GM21515 (cell line): ENCODE results near the gene CCNY.
"Not testable (repeated sequence)": the region's sequence is repeated elsewhere in the genome, so short reads cannot be mapped to it uniquely, and the experiment has no call there.

Source experiments
- ATAC-seq: cut with Tn5 transposase; IDR thresholded peaks from one replicate; pipeline ENCODE4 v1.9.1; 2021; ENCODE audit not compliant: unreplicated experiment

The CCNY gene

DNA sequence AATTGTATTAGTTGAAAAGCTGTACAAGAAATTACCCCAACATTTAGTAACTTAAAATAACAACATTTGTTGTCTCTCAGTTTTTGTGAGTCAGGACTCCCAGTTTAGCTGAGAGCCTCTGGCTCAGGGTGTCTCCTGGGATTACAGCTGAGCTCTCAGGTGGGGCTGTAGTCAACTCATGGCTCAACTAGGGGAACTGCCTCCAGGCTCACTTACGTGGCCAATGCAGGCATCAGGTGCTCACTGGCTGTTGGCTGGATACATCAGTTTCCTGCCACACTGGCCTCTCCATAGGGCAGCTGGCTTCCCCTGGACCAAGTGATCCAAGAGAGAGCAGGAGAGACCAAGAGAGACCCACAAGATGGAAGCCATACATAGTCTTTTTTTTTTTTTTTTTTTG, 17.5 kb downstream of the CCNY start:
- ATAC-seq: peak; percentile 40

DNA sequence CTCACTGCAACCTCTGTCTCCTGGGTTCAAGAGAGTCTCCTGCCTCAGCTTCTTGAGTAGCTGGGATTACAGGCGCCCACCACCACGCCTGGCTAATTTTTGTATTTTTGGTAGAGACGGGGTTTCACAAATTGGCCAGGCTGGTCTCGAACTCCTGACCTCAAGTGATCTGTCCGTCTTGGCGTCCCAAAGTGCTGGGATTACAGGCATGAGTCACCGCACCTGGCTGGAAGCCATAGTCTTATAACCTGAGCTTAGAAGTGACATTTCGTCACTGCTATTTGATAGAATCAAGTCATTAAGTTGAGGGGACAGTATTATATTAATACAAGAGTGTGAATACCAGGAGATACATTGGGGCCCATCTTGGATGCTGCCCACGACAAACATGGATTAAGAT, 17.9 kb downstream of the CCNY start:
- ATAC-seq: not testable (repeated sequence)

DNA sequence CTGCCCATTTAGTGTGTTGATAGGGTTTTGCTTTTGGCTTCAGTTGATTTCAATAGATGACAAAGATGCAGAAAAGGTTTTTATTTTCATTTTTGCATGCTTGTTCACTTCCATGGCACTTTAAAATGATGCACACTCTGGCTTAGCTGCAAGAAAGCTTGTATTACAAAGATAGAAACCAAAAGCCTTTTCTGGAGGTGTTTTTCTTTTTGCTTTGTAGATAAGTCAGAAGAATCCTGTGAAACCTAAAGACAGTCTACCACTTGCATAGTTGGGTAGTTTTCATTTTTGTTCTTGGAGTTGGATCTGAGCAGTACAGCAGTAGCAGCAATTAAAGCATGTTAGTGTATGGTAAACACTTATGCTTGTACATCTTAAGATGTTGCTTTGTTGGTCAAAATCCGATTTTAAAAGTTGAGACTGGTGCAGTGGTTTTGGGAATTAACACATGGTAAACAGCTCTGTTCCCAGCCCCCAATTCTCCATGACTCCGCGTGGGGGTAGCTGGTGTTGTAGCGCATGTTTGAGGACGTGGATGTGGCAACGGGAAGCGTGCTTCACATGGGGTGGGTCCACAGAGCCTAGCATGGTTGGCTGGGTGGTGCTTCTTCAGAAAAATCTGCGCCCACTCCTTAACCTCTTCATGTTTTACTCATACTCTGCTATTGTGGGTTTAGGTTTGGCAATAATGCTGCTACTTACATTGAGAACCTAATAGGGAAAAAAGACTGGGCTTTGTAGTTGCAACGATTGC, 19.8 kb downstream of the CCNY start:
- ATAC-seq: peak; percentile 55

DNA sequence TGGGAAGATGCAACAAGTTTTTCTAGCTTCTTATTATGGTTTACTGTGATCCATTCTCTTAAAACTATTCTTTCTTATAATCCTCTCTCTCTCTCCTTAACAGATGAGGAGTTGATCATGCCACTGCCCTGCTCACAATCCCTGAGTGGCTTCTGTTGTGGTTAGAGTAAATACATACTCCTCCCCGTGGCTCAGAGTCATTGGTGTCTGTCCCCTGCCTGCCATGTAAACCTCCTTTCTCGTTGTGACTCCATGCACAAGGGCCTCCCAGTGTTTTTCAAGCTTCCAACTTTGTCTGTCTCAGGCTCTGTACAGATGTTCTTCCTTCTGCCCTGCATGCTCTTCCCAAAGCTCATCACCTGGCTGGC, 20.4 kb downstream of the CCNY start:
- no peak for ATAC-seq

DNA sequence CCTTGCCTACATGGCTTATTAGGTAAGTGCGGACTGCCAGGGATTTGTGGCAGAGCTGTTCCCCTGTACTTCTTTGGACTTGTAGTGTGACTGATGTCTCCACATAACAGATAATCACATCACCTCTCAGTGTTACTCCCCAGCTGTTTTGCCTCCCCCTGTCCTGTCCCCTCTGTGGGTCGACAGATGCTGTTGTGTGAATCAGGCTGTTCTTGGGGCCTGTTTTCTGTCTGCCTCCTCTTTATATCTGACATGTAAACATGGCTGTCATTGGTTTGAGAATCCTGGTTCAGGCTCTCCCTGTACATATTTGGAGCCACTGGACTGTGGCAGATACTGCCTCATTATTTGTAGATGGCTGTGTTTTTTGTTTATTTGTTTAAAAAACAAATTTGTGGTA, 22.7 kb downstream of the CCNY start:
- no peak for ATAC-seq

DNA sequence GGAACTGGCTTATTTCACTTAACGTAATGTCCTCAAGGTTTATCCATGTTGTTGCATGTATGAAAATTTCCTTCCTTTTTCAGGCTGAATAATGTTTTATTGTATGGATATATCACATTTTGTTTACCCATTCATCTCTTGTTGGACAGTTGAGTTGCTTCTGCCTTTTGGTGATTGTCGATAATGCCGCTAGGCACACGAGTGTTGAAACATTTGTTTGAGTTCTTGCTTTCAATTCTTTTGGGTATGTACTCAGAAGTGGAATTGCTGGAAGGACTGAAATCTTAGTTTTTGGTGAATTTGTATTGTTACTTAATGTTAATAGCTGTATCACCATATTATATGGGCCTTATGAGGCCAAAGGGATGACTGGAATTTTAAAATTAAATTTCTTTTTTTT, 23.6 kb downstream of the CCNY start:
- no peak for ATAC-seq

DNA sequence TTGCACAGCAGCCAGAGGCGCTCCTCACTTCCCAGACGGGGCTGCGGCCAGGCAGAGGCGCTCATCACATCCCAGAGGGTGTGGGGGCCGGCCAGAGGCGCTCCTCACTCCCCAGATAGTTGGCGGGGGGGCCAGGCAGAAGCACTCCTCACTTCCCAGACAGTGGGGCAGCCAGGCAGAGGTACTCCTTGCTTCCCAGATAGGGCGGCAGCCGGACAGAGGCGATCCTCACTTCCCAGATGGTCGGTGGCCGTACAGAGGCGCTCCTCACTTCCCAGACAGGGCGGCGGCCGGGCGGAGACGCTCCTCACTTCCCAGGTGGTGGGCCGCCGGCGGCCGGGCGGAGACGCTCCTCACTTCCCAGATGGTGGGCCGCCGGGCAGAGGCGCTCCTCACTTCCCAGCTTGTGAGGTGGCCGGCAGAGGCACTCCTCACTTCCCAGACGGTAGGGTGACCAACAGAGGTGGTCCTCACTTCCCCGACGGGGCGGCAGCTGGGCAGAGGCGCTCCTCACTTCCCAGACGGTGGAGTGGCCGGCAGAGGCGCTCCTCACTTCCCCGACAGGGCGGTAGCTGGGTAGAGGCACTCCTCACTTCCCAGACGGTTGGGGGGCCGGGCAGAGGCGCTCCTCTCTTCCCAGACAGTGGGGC, 26.5 kb downstream of the CCNY start:
- ATAC-seq: no peak

DNA sequence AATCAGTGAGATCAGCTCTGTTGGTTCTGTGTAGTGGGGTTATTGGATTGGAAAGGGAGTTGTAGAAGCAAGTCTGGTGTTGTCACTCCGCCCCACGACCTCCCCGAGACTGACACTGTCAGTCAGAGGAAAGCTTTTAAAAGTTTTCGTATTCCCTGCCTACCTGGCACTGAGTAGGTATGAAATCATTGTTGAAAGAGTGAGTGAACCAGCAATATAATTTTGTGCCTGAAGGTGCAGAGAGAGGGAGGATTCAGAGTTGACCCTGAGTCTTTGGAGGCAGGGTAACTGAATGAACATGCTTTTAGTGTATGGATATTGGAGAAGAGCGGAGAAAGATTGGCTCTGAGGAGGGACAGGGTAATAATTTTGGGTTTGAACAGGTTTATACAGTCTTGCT, 27.3 kb downstream of the CCNY start:
- ATAC-seq: no peak

DNA sequence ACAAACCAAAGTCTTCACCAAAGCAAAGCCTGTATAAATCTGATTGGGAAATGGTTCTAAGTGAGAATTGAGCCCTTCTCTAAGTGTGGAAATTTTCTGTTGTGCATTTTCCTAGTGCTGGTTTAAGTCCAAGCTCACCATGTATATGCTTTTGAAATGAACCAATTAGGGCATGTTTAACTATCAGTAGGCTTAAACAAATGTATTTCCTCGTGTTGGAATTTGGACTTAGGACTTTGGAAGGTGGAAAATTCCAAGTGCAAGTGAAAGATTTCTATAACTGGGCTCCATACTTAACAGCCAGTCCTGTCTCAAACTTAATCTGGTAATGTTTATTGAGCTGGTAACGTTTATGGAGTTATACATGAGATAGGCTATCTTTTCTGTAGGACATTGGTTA, 28.5 kb downstream of the CCNY start:
- ATAC-seq: no peak

DNA sequence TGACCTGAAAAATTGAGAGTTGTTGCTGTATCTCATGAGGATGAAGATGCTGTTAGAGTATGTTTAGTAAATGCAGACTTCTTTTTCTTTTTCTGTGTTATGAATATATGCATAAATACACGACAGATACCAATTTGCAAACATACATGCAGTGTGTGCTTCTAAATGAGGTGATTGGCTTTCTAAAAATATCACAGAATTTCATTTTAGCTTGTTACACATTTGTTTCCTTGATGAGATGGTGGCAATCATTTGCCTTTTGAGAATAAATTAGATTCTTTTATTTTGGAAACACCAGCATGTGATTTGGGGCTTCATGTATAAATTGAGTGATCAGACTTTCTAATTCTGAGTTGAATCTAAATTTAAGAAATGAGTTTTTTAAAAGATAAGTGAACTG, 29.7 kb downstream of the CCNY start:
- no peak for ATAC-seq

DNA sequence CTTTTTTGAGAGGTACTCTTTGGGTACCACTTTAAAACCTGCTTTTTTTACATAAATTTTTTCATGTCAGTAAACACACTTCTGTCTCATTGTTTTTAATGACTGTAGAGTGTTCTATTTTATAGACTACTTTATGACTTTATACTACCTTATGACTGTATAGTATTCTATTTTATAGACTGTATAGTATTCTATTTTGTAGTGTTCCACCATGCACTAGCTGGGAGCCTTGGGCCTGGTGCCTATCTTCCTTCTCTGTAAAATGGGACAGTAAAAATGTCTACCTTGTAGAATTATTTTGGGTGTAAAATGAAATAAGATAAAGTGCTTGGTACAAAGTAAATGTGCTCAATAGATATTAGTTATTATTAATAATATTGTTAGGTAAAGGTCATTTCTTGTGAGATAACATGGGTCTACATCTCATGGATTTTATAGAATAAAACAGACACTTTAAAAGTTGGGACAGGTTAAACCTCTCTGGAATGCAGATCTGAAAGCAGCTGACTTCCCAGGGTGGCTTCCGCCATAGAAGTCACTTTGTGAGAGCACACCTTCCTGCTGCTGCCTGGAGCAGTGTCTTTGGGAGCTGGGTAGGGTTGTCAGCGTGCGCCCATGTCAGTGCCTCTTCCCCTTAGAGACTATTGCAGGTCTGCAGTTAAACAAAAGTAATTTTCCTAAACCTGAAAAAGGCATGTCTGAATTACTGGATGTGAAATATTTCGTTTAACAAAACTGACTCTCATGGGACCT, 31.0 kb downstream of the CCNY start:
- no peak for ATAC-seq

DNA sequence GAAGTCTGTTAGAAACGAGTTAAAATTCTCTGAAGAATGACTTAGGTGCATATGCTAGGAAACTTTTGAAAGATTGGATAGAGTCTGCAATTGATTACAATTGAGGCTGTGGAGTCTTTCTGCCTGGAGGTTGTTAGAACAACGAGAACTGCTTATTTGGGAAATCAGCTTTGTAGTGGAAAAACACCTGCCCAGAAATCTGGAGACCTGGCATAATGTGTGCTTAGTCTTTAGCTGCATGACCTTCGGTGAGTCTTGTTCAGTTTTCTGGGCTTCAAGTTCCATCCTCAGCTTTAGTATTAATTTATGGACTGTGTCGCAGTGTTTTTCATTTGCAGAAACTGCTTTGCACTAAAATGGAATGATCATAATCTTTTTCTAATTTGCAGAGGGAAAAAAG, 31.7 kb downstream of the CCNY start:
- ATAC-seq: no peak

DNA sequence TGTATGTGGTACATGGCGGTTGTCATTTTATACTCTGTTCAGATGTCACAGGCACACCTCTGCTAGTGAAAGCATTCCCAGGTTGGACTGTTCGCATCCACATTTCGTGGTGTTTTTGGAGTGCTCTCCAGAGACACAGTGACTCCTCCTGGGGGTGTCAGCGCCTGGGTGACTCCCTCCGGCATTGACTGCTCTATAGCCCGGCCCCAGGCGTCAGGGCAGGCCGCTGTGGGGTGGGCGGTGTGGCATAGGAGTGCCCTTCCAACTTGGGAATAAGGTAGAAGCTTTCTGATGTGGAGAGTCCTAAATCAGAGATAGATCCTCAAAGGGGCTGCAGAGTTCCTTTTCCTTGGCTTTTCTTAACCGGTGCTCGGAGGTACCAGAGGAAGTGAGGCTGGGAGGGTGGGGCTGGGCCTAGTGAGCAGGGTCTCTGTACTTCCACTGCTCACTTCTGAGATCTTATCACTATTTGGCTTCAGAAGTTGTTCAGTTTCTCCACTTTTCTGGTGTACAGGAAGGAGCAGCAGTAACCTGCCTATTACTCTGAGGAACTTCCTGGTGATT, 32.3 kb downstream of the CCNY start:
- ATAC-seq: no peak

DNA sequence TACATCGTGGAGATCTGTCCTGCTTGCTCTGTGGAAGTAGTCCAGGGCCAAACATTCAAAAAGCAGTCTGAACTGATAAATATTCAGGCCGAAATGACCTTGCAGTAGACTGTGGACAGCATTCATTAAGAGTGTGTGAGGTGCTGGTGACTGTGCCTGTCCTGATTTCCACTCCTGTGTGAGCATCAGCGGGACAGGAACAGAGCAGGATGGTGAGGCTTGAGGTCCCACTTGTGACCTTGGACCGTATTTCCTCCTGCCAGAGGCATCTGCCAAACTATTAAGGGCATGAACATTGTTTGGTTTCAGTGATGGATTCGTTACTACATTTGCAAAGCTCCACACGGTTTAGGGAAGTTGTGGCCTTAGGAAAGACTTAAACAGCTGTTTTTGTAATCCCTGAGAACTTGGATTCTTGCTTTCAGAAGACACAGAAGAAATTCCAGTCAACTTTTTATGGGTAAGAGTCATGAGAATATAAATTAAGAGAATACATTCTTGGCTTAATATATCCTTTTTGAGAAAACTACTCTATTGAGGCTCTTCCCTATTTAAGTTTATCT, 32.8 kb downstream of the CCNY start:
- no peak for ATAC-seq

DNA sequence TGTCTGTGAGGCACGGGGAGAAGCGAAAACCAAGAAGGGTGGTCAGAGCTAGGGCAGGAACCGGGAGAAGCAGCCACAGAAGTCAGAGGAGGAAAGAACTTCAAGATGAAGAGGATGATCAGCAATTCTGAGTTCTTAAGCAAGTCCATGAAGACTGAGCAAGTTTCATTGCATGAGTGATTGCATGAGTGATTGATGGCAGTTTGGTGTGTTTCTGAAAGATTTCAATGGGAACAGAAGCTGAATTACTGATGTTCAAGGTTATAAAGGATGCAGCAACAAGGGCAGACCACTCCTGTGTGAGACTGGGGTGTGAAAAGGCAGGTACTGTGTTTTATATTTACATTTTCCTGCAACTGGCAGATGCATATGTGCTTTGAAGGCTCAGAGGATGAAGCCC, 35.4 kb downstream of the CCNY start:
- ATAC-seq: no peak

DNA sequence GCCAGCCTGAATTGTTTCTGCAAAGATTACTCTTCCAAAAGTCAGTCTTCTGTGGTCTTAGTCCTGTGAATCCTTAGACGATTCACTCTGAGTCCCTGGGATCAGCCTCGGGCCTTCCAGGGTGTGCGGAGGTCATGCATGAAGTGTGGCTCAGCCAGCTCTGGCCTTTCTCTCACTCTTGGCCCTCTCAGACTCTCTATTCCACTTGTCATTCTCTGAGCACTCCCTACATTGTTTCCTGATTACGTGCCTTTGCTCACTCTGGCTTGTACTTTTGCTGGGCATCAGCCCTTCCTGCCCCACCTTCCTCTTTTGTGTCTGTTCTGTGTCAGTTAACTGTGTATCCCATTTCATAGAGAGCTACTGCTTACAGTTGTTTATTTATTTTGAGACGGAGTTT, 36.0 kb downstream of the CCNY start:
- no peak for ATAC-seq

DNA sequence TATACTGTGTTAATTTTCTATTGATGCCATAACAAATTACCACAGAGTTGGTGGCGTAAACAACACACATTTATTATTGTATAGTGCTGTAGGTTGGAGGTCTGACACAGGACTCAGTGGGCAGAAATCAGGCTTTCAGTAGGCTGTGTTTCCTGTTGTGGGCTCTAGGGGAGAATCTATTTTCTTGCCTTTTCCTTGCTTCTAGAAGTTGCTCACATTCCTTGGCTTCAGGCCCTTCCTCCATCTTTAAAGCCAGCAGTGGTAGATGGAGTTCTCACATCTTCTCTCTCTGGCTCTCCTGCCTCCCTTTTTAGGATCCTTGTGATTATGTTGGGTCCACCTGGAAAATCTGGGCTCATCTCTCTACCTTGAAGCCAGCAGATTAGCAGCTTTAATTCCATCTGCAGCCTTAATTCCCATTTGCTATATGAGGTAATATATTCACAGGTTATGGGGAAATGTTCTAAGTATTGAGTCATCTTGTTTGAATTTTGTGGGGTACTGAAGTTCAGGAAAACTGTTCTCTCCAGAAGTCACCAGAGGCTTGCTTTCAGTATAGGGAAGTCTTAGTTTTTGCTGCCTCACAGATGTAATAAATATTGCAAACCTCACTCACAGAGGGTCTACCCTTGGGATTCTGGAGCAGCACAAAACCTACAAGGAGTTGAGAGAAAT, 38.9 kb downstream of the CCNY start:
- no peak for ATAC-seq

DNA sequence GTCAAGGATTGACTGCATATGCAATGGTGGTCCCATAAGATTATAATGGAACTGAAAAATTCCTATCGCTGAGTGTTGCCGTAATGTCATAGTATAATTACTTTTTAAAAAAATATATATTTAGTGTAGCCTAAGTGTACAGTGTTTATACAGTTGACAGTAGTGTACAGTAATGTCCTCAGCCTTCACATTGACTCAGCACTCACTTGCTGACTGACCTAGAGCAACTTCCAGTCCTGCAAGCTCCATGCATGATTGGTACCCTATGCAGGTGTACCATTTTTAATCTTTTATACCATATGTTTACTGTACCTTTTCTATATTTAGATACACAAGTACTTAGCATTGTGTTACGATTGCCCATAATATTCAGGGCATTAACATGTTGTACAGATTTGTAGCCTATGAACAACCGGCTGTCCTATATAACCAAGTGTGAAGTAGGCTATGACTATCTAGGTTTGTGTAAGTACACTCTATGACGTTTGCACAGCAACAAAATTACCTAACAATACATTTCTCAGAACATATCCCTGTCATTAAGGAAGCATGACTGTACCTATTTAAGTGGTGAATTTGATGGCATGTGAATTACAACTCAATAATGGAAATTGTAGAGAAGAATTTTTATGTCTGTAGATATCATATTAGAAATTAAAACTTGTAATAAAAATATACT, 40.9 kb downstream of the CCNY start:
- no peak for ATAC-seq

DNA sequence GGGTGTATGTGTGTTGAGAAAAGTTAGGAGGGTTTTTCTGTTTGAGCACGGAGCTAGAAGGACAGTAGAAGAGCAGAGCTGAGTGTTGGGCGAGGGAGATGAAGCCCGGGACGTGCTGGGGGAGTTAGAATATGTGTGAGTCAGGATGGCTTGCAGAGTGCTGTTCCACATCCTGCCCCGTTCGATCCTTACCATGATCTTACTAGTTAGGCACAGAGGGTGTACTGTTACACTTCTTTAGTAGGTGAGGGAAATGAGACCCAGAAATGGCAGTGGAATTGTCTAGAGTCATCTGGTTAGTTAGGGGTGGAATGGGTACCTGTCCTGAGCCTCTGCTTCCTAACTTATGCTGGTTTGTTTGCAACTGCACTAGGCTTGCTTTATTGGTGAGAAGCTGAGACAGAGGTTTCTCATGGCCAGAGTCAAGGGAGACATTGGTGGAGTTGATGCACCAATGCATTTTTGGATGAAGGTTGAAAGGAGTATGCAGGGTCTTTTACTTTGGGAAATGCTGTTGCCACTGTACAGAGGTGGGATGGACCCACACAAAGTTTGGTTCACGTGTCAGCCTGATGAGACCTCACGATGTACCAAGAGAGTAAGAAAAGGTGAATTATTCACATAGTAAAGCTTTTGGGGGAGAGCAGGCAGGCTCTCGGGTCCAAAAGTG, 42.4 kb downstream of the CCNY start:
- peak; percentile 36 for ATAC-seq
